SK-N-SH treated with all-trans-retinoic acid at 6 μM for 48 hours (cell line): ENCODE results near the gene CRACR2B.
A peak's percentile ranks its signal among the peaks of the same experiment; 100 is the strongest.

Experiments
- ATAC-seq: fragments of 200-7000 bp; cut with Tn5 transposase; 3 replicates; pipeline ENCODE4 v1.9.1; 2020; ENCODE audit warnings: mild to moderate bottlenecking, moderate library complexity
- ARNTL ChIP-seq: fragments of 450-650 bp; formaldehyde crosslinking; IDR thresholded peaks from 2 replicates; pipeline ENCODE4 v1.5.0; 2020; ENCODE audit warnings: low read depth, mild to moderate bottlenecking, moderate library complexity, borderline replicate concordance
- BACH2 ChIP-seq: fragments of 250-450 bp; sonication (Bioruptor Pico); IDR thresholded peaks from 2 replicates; pipeline ENCODE4 v1.9.0; 2021; ENCODE audit warnings: mild to moderate bottlenecking, borderline replicate concordance
- CREB5 ChIP-seq: fragments of 250-450 bp; sonication (Bioruptor Pico); IDR thresholded peaks from 2 replicates; pipeline ENCODE4 v1.5.1; 2020; ENCODE audit warnings: low read depth, mild to moderate bottlenecking, moderate library complexity
- CSRNP3 ChIP-seq: fragments of 250-450 bp; sonication (Bioruptor Pico); IDR thresholded peaks from 2 replicates; pipeline ENCODE4 v1.5.1; 2021; ENCODE audit warnings: mild to moderate bottlenecking, moderate library complexity
- ESRRG ChIP-seq: fragments of 250-450 bp; sonication (Bioruptor Pico); IDR thresholded peaks from 2 replicates; pipeline ENCODE4 v1.6.1; 2021; ENCODE audit warnings: mild to moderate bottlenecking
- GLIS3 ChIP-seq: fragments of 250-450 bp; sonication (Bioruptor Pico); IDR thresholded peaks from 2 replicates; pipeline ENCODE4 v1.5.0; 2020; ENCODE audit warnings: mild to moderate bottlenecking, moderate library complexity
- ISL1 ChIP-seq: fragments of 250-450 bp; sonication (Bioruptor Pico); IDR thresholded peaks from 2 replicates; pipeline ENCODE4 v2.1.2; 2022; ENCODE audit warnings: mild to moderate bottlenecking, moderate library complexity
- OSR1 ChIP-seq: fragments of 250-450 bp; sonication (Bioruptor Pico); IDR thresholded peaks from 2 replicates; pipeline ENCODE4 v1.8.0; 2022; ENCODE audit warnings: moderate library complexity, mild to moderate bottlenecking, inconsistent platforms
- PATZ1 ChIP-seq: fragments of 250-450 bp; sonication (Bioruptor Pico); IDR thresholded peaks from 2 replicates; pipeline ENCODE4 v1.8.0; 2020; ENCODE audit warnings: mild to moderate bottlenecking, moderate library complexity, borderline replicate concordance
- POU6F1 ChIP-seq: fragments of 250-450 bp; sonication (Bioruptor Pico); IDR thresholded peaks from 2 replicates; pipeline ENCODE4 v1.8.0; 2021; ENCODE audit warnings: low read depth, mild to moderate bottlenecking, moderate library complexity, borderline replicate concordance
- PPARA ChIP-seq: fragments of 250-450 bp; sonication (Bioruptor Pico); IDR thresholded peaks from 2 replicates; pipeline ENCODE4 v1.5.0; 2020; ENCODE audit warnings: mild to moderate bottlenecking, borderline replicate concordance
- RARB ChIP-seq: fragments of 250-450 bp; sonication (Bioruptor Pico); IDR thresholded peaks from 2 replicates; pipeline ENCODE4 v1.8.0; 2021; ENCODE audit warnings: mild to moderate bottlenecking, moderate library complexity
- SNAI2 ChIP-seq: fragments of 250-450 bp; sonication (Bioruptor Pico); IDR thresholded peaks from 2 replicates; pipeline ENCODE4 v1.5.0; 2020; ENCODE audit warnings: mild to moderate bottlenecking, moderate library complexity
- TCF4 ChIP-seq: fragments of 250-450 bp; sonication (Bioruptor Pico); IDR thresholded peaks from 2 replicates; pipeline ENCODE4 v1.8.0; 2021; ENCODE audit warnings: mild to moderate bottlenecking, moderate library complexity, borderline replicate concordance
- TOX ChIP-seq: fragments of 250-450 bp; sonication (Bioruptor Pico); IDR thresholded peaks from 2 replicates; pipeline ENCODE4 v1.8.0; 2021; ENCODE audit warnings: mild to moderate bottlenecking, moderate library complexity, borderline replicate concordance
- TSHZ2 ChIP-seq: fragments of 250-450 bp; sonication (Bioruptor Pico); IDR thresholded peaks from 2 replicates; pipeline ENCODE4 v1.5.0; 2020; ENCODE audit warnings: mild to moderate bottlenecking, moderate library complexity
- ZC3H10 ChIP-seq: fragments of 250-450 bp; sonication (Bioruptor Pico); IDR thresholded peaks from 2 replicates; pipeline ENCODE4 v1.5.1; 2021; ENCODE audit warnings: mild to moderate bottlenecking, moderate library complexity
- ZFP3 ChIP-seq: fragments of 250-450 bp; sonication (Bioruptor Pico); IDR thresholded peaks from 2 replicates; pipeline ENCODE4 v1.5.0; 2020; ENCODE audit warnings: mild to moderate bottlenecking, moderate library complexity
- ZFP30 ChIP-seq: fragments of 450-650 bp; formaldehyde crosslinking; IDR thresholded peaks from 2 replicates; pipeline ENCODE4 v1.5.0; 2022; ENCODE audit warnings: mild to moderate bottlenecking, moderate library complexity
- ZNF565 ChIP-seq: fragments of 450-650 bp; formaldehyde crosslinking; conservative IDR thresholded peaks from 2 replicates; pipeline ENCODE4 v1.5.0; 2020; ENCODE audit warnings: low read depth, mild to moderate bottlenecking, moderate library complexity
- ZNF8 ChIP-seq: fragments of 450-650 bp; formaldehyde crosslinking; IDR thresholded peaks from 2 replicates; pipeline ENCODE4 v1.5.0; 2020; ENCODE audit warnings: mild to moderate bottlenecking, moderate library complexity

CRACR2B gene

GRCh38 chr11:843818-844692 is 16.3 kb downstream of the CRACR2B start:
- TF ChIP-seq PATZ1 (CRISPR knock-in tag) (peak; percentile 76; the same call in 1 of the 2 replicates), ZFP3 (CRISPR knock-in tag) (0 out of 2 replicates have a peak, but pooled peaks have one; percentile 32), RARB (CRISPR knock-in tag) (no peak), ARNTL (CRISPR knock-in tag) (peak; percentile 79; the same call in 1 of the 2 replicates)
- peak; percentile 70 for ATAC-seq

- TF ChIP-seq ZNF565 (CRISPR knock-in tag): no peak
- no peak for TF ChIP-seq ARNTL (CRISPR knock-in tag)
- TF ChIP-seq SNAI2 (CRISPR knock-in tag): no peak
- no peak for TF ChIP-seq RARB (CRISPR knock-in tag)
- no peak for TF ChIP-seq TSHZ2 (CRISPR knock-in tag)
- TF ChIP-seq TCF4 (CRISPR knock-in tag): no peak
- no peak for TF ChIP-seq ZFP30 (CRISPR knock-in tag)
- no peak for TF ChIP-seq POU6F1 (CRISPR knock-in tag)
- no peak for TF ChIP-seq ISL1
- no peak for TF ChIP-seq TOX
- no peak for TF ChIP-seq CSRNP3 (CRISPR knock-in tag)
- TF ChIP-seq GLIS3 (CRISPR knock-in tag): no peak
- TF ChIP-seq CREB5: no peak
- TF ChIP-seq ZC3H10: no peak
- TF ChIP-seq ZNF8 (CRISPR knock-in tag): no peak
- TF ChIP-seq OSR1: no peak
- TF ChIP-seq ESRRG (CRISPR knock-in tag): no peak
- no peak for TF ChIP-seq BACH2 (CRISPR knock-in tag)
- TF ChIP-seq PPARA: no peak
These were observed 17.2 kb downstream of the CRACR2B start for GRCh38 chr11:844693-845644.

More at GRCh38 chr11:844693-845644, 17.2 kb downstream of the CRACR2B start:
- ATAC-seq: peak; percentile 46
